HG03159 (cell line): ENCODE measurements around the gene NDUFAF4.

Experiments used
- ATAC-seq: cut with Tn5 transposase; IDR thresholded peaks from one replicate; pipeline ENCODE4 v1.9.1; 2021; ENCODE audit warnings: mild to moderate bottlenecking, moderate library complexity; ENCODE audit not compliant: unreplicated experiment

Gene NDUFAF4

DNA sequence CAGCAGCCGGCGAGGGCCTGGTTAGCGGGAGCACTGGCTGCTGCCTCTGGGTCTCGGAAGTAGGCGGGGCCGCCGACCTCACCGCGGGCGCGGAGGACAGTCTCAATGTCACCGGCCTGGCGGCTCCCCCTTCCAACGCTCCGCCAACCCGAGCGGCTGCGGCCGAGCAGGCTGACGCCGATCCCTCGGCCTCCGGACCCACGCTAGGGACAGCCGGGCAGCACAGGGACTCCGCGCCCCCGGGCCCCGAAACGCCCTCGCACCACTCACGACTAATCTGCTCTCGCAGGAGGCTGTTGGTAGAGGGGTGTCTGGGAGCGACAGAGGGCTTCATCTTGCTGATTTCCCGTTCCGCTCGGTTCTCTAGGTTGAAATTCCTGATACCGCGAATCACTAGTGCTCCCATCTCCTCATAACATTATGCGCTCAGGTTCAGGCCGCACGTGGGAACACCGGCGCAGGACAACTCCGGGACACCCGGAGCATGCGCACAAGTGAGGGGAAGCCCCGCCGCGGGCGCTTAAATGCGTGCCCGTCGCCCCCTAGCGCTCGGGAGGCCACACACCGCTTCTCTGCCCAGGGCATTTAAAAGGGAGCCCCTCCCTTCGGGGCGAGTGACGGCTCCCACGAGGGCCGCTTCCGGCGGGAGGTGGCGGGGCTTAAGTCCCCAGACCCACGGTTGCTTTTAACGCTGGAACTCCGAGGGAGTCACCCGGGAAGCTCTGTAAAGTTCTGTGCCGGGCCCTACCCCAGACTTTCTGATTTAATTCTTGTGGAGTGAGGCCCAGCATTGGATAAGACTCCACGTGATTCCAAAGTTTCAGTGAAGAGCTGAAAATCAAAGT lies at the start of gene NDUFAF4:
Gene NDUFAF4, minus strand, starts transcription at position 496 of the 845 bp plus-strand sequence. Its CDS starts 90 bp downstream, at position 406.
- peak; percentile 95 for ATAC-seq

DNA sequence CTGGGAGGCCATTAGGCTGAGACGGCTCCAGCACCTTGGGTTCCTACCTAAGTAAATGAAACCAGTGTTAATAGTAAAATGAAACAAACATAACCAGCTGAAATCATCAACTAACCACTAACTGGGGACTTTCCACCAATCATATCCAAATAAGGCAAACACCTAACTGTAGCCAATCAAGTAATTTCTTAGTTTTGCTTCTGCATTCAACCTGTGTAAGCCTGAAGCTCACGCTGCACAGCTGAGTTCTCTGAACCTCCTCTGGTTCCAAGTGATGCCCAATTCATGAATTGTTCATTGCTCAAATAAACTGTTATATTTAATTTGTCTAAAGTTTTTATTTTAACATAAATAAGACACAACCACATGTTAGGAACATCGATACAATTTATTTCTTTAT lies 49.4 kb upstream of the NDUFAF4 start:
- peak; percentile 99 for ATAC-seq

DNA sequence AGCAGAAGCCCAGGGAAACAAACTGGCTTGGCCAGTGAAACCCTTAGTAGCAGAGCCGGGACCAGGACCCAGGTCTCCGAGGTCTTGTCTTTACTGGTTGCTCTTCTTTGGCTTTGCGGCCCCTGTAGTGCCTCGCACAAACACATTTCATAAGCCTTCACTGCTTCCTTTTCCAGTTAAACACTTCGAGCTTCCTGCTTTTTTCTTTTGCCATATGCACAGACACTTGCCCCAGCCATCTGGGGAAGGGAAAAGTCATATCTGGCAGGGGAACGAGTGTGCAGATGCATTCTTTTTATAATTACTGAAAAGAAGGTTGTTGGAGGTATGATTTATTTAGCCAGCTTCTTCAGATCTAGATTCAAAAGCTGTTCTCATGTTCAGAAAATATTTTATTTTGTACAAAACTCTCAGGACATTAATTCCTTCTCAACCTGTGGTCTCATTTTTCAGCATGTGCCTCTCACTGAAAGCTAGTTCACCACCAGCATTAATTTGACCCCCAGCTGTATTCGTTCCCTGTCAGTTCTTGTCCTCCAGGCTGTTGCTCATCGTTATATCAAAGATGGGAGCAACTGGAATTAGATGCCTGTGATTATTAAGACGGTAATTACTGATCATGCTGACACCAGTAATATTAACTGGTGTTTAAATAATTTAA lies 46.0 kb upstream of the NDUFAF4 start:
- no peak for ATAC-seq

DNA sequence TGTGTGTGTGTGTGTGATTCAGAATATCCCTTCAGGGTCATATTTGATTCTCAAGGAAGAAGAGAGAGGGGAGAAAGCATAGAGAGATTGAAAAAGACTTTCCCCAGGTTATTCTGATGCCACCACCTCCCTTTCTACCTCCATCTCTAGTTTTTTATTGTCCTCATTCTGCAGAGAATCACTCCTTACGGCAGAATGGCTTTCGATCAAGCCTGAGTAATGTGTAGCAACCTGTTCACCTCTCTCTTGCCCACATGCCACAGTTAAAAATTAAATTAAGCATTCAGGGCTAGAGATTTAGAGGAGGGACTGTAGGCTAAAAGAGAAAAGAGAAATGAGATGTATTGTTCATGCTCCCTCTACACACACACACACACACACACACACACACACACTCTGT lies 45.0 kb upstream of the NDUFAF4 start:
- no peak for ATAC-seq

DNA sequence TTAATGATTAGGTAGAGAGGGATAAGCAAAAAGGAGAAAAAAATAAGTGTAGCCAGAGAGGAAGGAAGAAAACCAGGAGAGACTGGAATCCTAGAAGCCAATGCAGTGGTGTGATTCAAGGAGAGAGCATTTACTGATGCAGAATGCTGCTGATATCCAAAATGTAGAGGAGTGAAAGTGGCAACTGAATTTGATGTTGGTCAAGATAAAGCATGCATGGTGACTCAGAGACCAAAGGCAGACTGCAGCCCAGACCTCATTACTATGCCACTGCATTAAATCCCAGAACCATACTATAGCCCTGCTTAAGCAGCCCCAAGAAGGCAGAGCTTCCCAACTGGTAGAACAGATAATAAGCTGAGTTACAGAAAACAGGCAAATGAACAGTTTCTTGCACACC lies 42.6 kb upstream of the NDUFAF4 start:
- no peak for ATAC-seq

DNA sequence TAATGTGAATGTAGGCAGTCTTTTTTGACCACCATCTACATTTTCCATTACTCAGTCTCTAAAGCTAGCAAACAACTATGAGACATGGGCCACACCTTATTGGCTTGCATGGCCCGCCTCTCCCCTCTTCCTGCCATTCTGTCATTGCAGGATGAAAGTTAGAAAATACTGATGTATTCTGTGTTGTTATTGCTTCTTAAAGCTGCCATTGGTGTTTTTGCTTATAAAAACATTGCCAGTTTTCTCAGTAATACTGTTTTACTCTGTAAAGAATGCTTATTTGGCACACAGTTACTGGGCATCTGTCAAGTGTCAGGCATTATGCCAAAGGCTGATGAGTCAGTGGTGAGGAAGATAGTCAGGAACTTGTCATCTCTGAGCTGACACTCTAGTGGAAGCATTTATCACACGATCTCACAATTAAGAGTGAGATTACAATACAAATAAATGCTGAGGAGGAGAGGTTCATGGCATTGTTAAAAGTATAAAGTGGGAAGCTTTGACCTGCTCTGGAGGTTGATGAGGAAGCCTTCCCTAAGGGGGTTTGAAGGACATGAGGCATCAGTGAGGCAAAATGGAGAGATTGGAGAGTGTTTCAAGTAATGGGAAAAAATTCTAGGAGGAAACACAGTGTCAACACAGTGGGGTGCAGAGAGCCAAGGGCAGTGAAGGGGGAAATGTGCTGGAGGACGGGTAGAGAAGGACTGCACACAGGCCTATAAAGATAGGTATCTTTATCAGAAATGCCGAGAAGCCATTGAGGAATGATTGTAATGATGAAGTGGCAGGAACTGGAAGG lies 41.5 kb upstream of the NDUFAF4 start:
- ATAC-seq: no peak

DNA sequence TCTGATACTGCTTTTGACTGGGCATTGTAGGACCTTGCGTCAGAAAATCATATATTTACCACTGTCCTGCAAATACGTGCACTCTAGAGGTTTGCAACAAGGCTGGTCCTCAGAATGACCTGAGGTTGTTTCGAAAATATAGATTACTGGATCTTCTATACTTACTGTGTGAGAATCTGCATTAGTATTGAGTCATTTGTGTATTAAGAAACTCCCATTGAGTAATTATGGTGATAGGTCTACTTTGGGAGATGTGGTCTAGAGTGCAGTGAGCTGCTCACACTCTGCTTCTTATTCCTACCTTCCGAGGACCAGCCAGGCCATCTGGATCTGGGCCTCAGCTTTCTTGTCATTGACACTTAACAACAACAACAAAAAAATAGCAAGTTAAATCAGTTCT lies 36.4 kb upstream of the NDUFAF4 start:
- ATAC-seq: no peak

DNA sequence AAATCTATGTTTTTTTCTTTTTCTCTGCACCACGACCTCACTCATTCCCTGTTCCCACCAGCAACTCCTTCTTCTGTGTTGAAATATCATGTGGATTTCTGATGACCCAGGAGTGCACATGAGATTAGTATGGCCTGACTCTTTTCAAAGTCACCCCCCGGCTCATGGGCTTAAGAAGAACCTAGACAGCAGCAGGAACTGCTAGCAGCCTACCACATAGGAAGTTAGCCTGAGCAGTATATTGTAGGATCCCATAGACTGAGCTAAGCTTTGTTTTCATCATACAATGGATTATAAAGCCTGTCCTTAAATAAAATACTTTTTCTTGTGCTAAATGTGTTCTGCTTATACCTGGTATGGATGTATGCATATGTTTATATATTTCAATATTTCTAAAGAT lies 33.5 kb upstream of the NDUFAF4 start:
- ATAC-seq: no peak

DNA sequence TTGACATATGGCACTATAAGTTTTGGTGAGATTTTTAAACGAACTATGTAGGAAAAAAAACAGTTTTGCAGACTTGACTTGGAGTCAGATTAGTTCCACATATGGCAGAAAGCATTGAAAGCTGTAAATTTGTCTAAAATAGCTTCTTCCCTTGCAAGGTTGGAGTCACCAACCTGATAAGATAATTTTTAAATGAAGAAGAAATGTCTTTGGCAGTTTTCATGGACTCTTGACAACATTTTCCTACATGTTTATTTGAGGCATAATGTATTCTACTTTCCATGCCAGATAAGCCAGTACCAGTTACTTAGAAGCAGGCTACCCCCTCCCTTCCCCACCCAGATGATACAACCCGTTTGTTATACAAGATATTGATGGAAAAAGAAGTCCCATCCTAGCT lies 32.0 kb upstream of the NDUFAF4 start:
- ATAC-seq: no peak

DNA sequence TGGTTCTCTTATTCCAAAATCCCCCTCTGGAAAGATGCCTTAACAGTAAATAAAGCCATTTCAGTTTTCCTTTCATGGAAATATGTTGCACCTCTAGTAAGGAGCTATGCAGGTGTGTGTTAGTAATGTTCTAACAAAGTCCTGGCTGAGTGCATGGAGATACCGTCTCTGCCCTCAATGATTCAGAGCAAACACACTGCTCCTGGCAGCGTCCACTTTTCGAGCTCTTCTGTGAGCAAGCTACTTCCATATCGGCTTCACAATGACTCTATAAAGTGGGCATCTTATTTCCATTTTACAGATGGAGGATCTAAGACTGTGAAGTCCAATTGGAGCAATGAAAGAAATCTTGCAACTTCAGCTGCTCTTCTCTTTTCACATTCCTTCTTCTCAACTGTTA lies 30.0 kb upstream of the NDUFAF4 start:
- ATAC-seq: no peak

DNA sequence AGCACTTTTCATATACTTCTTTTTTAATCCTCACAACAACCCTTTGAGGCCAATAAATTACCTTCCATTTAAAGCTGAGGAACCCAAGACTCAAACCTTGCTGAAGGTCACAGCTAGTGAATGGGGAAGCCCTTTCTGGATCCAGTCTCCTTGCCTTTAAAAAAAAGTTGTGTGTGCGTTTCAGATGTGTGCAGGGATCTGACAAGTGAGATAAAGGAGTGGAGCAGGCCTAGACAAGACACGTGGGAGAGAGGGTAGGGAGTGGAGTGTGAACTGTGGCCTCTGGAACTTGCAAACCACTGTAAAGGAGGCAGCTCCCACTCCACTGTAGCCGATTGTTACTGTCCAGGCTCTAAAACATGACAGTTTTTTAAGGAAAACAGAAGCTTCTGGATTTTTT lies 28.7 kb upstream of the NDUFAF4 start:
- ATAC-seq: no peak

DNA sequence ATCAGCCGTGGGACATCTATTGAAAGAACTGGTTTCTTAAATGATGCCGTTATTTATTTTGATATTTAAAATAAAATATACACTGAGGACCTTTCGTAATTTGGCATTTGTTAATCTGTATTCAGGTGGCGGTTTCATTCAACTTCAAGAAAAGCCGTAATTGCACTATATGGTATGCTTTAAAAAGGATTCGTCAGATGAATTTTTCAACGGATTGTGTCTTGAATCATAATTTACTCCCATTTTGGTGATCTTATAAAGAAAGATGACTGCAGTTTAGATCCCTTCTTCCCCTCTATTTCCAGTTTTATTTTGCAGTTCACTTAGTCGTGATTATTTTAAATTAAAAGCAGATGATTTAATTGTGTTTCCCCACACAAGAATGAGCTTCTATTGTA lies 27.6 kb upstream of the NDUFAF4 start:
- no peak for ATAC-seq

DNA sequence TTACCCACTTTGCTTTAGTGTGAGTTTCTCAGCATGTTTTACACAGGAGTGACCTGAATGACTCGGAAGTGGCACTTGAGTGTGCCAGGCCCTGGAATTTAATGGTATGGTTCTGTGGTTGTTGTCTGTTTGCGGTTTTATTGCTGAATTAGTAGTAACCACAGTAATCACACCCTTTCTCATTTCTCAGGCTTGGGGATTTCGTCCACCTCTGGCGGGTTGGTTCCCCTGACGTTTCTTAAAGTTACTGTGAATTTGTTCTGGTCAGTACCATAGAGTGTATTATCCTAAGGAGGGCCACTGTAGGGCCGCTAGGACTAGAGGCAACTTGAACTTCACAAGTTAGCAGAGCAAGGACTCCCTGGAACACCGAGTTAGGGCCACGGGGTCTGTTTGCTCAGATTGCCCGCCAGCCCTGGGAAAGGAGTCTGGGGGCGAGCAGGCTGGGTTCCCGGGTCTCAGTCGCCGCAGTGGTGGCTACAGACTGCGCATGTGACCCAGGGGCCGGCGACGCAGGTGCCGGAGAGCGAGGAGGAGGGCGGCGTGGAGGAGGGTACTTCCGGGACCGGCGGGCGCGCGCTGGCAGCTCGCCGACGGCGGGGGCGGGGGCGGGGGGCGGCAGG lies 26.3 kb upstream of the NDUFAF4 start:
- ATAC-seq: peak; percentile 73

DNA sequence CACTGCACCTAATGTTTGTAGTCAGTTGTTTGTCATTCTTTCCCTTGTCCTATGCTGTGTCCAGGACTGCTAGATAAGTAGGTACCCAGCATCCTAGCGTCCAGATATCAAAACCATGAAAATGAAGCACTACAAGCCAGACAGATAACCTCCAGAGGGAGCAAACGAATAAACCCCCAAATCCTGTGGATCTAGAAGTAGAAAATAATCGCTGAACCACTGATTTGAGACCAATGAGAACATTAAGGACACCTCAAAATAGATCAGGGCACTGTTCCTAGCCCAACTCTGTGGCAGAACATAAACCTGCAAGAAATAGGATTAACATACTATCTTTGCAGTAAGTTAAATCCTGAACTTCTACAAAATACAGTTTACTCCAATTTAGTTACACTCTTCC lies 25.7 kb upstream of the NDUFAF4 start:
- no peak for ATAC-seq

DNA sequence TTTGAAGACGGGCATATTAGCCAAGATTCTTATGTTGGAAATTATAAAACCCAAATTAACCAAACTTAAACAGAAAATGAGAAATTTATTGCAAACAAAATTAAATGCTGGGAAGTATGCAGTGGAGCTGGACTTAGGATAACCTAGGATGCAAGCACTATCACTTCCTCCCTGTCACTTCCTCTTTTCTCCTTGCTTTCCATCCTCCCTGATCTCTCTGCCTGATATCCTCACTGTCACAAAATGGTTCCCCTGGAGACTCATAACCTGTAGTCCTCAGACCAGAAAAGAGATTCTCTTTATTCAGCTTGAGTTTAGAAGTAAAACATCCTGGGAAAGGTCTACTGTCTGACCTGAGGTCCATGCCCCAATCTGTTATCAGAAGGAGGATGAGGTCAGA lies 19.4 kb upstream of the NDUFAF4 start:
- no peak for ATAC-seq

DNA sequence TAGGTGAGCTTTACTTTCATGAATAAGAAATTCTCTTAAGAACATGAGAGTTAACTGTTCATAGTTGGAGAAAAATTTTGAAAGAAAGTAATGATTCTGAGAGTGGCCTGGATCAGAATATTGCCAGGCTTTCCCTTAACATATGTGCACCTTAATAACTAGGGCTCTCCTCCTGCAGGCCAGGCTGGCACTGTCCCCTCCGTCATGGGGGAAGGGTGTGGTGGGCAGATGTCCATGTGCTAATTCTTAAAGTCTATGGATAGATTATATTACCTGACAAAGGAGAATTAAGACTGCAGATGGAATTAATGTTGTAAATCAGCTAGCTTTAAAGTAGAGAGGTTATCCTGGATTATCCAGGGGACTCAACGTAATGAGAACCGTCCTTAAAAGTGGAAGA lies 15.9 kb upstream of the NDUFAF4 start:
- no peak for ATAC-seq

DNA sequence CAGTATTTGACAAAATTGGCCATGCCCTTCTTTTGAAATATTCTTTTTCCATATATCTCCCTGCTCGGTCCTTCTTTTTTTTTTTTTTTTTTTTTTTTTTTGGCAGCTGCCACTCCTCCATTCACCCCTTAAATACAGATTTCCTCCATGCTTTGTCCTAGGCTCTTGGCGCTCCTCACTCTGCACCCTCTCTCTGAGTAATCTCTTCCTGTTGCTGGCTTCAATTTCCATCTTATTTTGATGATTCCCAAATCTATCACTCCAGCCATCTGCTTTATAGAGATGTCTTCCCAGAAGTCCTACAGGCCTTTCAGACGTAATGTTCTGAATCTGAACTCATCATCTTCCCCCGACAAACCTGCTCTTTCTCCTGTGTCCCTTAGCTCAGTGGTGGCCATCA lies 14.1 kb upstream of the NDUFAF4 start:
- ATAC-seq: no peak

DNA sequence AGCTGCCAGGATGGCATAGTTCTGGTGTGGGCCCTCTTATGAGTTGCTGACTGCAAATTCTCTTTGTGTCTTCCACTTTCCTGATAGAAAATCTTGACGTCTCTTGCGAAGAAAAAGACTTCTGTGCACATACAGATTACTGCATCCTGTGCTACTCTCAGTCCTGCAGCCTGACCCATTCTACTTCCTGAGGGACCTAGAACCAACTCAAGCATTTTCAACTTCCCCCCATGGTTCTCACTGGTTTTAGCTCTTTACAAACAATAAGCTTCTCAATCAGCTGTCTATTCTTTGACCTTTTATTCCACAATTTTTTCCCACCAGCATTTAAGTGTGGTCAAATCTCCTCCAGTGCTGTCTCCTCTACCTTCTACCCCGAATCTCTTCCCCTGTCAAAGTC lies 13.5 kb upstream of the NDUFAF4 start:
- no peak for ATAC-seq

DNA sequence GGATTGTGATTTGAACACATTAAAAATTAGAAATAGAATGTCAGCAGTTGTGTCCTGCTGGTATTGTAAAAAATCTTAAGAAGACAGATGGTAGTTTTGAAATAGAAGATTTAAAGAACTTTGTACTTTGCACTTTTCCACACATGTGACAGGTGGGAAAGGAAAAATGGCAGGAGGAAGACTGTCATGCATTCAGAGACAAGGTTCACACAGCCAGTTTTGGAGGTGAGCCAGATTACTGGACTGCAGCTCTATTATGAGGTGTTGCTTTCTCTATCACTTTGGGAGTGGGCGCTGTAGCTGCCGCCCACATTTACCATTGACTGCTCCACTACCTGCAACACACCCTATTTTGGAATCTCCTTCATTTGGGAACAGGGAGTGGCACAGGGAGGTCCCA lies 12.1 kb upstream of the NDUFAF4 start:
- no peak for ATAC-seq

DNA sequence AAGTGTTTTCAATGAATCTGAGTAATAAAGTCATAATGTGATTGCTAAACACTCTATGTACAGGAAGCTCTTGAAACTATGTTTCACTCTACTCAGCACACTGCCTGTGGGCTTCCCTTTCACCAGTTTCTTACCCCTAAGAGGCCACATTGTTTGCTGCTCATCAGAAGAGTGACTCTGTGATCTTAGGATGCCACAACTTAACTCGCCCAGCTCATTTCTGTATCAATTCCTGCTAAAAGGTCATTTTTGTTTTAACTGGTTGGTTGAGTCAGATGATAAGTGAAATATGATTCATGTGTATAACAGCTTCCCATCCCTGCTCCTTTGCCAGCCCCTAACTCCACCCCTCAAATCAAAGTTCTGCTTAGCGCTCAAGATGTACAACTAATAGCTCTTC lies 9.8 kb upstream of the NDUFAF4 start:
- ATAC-seq: peak; percentile 89

DNA sequence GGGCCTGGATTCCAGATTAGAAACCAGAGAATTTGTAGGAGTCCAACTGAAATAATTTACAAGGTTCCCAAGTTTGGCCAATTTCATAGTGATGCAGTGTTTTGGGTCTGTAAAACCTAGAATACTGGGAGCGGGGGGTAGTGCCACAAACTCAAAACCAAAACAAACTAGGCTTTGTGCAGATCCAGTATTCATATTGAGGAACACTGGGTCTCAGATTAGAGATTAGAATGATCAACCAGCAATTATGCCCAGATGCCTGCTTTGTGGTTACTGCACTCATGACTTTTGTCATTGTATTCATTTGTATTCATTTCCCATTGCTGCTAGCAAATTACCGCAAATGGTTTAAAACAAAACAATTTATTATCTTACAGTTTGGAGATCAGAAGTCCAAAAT lies 3.2 kb upstream of the NDUFAF4 start:
- no peak for ATAC-seq
